ENCODE measurements around the gene FILIP1L. TPM values are rescaled to one million over a fixed set of nuclear protein-coding genes. Genes with fewer than 3 reads are reported as not detected.
A peak's percentile ranks its signal among the peaks of the same experiment; 100 is the strongest.

Gene FILIP1L
- total and polyA plus RNA-seq, 2 of the 13 experiments (the other 11 are each of a cell fraction or from before 2014, with no cell fraction given) = 8.1 to 187 TPM

DNA sequence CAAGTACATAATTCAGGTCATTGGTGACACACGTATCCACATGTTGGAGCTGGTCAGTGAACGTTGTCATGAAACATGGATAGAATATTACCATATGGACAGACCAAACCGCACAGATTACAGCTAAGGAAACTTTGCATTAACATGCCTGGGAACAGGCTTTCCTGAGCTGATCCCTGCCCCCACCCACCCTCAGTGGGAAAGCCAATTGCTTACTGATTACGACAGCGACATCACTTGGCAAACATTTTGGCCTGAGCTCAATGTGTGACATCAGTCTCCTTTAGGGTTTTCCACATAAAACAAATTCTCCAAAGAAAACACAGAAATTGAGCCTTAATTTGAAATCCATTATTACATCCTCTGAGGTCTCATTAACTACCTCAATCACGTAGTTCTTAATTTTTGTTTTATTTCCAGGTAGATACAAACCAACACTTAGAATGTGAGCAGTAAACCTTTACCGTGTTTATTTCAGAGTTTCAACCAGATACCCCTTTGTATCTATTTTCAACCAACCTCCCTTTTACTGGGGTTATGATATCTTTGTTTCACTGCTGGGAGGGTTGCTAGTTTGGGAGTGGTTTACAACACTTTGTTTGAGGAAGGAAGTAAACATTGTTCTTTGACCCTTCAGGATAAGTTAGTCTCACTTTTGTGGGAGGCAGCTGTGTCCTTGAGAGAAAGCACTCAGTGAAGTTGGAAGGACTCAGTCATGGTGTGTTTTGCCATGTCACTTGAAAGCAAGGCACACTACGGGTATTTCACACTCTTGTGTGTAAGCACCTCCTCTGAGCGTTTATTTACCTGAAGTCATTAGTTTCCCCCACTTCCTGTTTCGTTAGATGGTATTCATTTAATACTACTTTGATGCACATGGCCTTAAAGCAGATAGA, 193.6 kb downstream of the FILIP1L start (continued):
- TF ChIP-seq, protein P1, sequence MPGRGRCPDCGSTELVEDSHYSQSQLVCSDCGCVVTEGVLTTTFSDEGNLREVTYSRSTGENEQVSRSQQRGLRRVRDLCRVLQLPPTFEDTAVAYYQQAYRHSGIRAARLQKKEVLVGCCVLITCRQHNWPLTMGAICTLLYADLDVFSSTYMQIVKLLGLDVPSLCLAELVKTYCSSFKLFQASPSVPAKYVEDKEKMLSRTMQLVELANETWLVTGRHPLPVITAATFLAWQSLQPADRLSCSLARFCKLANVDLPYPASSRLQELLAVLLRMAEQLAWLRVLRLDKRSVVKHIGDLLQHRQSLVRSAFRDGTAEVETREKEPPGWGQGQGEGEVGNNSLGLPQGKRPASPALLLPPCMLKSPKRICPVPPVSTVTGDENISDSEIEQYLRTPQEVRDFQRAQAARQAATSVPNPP (CRISPR knock-in tag; IDR thresholded peaks at IDR 0.05) = no peak
- TF ChIP-seq ZNF83 (CRISPR knock-in tag; IDR thresholded peaks at IDR 0.05; ENCODE audit: borderline replicate concordance) (no peak), KLF16 (CRISPR knock-in tag; IDR thresholded peaks at IDR 0.05) (0 out of 4 replicates have a peak, but pooled peaks of 1 of the 2 experiments have one; percentile 67), ZNF878 (CRISPR knock-in tag; IDR thresholded peaks at IDR 0.05) (peak; percentile 25; the same call in 1 of the 2 replicates), ZZZ3 (CRISPR knock-in tag; IDR thresholded peaks at IDR 0.05; ENCODE audit: borderline replicate concordance) (no peak), GZF1 (CRISPR knock-in tag; IDR thresholded peaks at IDR 0.05) (no peak), ZNF276 (CRISPR knock-in tag; IDR thresholded peaks at IDR 0.05; ENCODE audit: low read depth) (0 out of 2 replicates have a peak, but pooled peaks have one; percentile 52), ZBED4 (CRISPR knock-in tag; IDR thresholded peaks at IDR 0.05; ENCODE audit: borderline replicate concordance) (no peak), YEATS4 (CRISPR knock-in tag; IDR thresholded peaks at IDR 0.05; ENCODE audit: borderline replicate concordance) (peak; percentile 80), POLR2AphosphoS5 (IDR thresholded peaks at IDR 0.05; ENCODE audit: low read depth, low read length) (peak; percentile 27; the same call in 1 of the 2 replicates), ATF7 (IDR thresholded peaks at IDR 0.05) (0 out of 2 replicates have a peak, but pooled peaks have one; percentile 29), ATF7 (CRISPR knock-in tag; IDR thresholded peaks at IDR 0.05) (no peak; the same call in 1 of the 2 replicates)
- TF ChIP-seq, protein P2, sequence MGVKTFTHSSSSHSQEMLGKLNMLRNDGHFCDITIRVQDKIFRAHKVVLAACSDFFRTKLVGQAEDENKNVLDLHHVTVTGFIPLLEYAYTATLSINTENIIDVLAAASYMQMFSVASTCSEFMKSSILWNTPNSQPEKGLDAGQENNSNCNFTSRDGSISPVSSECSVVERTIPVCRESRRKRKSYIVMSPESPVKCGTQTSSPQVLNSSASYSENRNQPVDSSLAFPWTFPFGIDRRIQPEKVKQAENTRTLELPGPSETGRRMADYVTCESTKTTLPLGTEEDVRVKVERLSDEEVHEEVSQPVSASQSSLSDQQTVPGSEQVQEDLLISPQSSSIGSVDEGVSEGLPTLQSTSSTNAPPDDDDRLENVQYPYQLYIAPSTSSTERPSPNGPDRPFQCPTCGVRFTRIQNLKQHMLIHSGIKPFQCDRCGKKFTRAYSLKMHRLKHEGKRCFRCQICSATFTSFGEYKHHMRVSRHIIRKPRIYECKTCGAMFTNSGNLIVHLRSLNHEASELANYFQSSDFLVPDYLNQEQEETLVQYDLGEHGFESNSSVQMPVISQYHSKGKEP (CRISPR knock-in tag; IDR thresholded peaks at IDR 0.05) = no peak
- TF ChIP-seq, protein P3, sequence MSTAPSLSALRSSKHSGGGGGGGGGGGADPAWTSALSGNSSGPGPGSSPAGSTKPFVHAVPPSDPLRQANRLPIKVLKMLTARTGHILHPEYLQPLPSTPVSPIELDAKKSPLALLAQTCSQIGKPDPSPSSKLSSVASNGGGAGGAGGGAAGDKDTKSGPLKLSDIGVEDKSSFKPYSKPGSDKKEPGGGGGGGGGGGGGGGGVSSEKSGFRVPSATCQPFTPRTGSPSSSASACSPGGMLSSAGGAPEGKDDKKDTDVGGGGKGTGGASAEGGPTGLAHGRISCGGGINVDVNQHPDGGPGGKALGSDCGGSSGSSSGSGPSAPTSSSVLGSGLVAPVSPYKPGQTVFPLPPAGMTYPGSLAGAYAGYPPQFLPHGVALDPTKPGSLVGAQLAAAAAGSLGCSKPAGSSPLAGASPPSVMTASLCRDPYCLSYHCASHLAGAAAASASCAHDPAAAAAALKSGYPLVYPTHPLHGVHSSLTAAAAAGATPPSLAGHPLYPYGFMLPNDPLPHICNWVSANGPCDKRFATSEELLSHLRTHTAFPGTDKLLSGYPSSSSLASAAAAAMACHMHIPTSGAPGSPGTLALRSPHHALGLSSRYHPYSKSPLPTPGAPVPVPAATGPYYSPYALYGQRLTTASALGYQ (CRISPR knock-in tag; IDR thresholded peaks at IDR 0.05) = peak; percentile 72
- TF ChIP-seq, protein P4, sequence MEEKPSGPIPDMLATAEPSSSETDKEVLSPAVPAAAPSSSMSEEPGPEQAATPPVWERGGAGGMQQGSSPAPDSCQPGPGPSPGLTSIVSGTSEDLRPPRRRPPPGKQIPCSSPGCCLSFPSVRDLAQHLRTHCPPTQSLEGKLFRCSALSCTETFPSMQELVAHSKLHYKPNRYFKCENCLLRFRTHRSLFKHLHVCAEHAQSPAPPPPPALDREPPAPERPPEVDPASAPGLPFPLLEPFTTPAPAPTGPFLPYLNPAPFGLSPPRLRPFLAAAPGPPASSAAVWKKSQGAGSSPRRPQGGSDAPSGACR (CRISPR knock-in tag; IDR thresholded peaks at IDR 0.05) = peak; percentile 68; the same call in 1 of the 2 replicates

Data from HepG2 (cell line).